Neutrophil (primary cell): ENCODE data around the gene PPCDC.

ENCODE experiments used
- H3K27ac ChIP-seq: fragments of 200-600 bp; sonication (generic); 2 replicates; pipeline ENCODE4 v1.5.1; 2016; ENCODE audit warnings: mild to moderate bottlenecking, moderate library complexity
- H3K27me3 ChIP-seq: fragments of 200-600 bp; sonication (generic); 2 replicates; pipeline ENCODE4 v1.6.0; 2016; ENCODE audit warnings: mild to moderate bottlenecking
- H3K36me3 ChIP-seq: fragments of 200-600 bp; sonication (generic); 2 replicates; pipeline ENCODE4 v1.5.1; 2017
- H3K4me1 ChIP-seq, 2 experiments: fragments of 200-600 bp in 1 of 2; sonication (generic) in 1 of 2; 1 replicate in 1 of 2; 2 replicates in 1 of 2; pipeline versions ENCODE4 v1.5.1 to v1.6.1; 2013 to 2016; ENCODE audit warnings: low read depth in 1 of 2, low read length in 1 of 2, mild to moderate bottlenecking in 1 of 2, moderate library complexity in 1 of 2; ENCODE audit not compliant: control insufficient read depth in 1 of 2, insufficient read depth in 1 of 2
- H3K4me3 ChIP-seq, 2 experiments: fragments of 200-600 bp in 1 of 2; sonication (generic) in 1 of 2; 1 replicate in 1 of 2; 2 replicates in 1 of 2; pipeline ENCODE4 v1.5.1; 2013 to 2016; ENCODE audit warnings: low read depth in 1 of 2, low read length in 1 of 2, mild to moderate bottlenecking in 1 of 2, moderate library complexity in 1 of 2
- H3K9me3 ChIP-seq: fragments of 200-600 bp; sonication (generic); 2 replicates; pipeline ENCODE4 v1.5.1; 2016
- TF ChIP-seq, protein P1 (sequence below): fragments of 200-600 bp; sonication (generic); IDR thresholded peaks from 2 replicates; pipeline ENCODE4 v1.5.1; 2016; ENCODE audit warnings: antibody characterized with exemption

The PPCDC gene

DNA sequence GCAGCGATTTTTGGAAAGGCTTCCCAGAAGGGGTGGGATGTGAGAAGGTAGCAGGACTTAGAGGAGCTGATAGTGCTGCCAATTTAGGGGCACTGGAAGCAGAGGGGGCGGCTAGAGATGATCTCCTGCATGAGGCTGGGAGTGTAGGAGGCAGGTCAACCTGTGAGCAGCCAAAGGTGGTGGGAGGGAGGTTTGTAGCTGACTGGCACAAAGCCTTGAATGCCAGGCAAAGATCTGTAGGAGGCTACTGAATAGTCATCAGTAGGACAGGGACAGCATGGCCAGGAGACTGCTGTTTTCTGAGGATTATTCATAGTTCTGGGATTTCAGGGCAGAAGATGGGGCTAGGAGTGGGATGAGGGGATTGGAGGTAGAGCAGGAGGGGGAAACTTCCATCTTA lies 25.8 kb upstream of the PPCDC start:
- Histone ChIP-seq H3K27ac (no peak overlapping the region), H3K27me3 (peaks cover 66% of the 10 kb centered on the region), H3K4me1 (peaks cover 8 to 10% of the 10 kb centered on the region in 2 experiments), H3K36me3 (no peaks in the 10 kb centered on the region), H3K9me3 (no peaks in the 10 kb centered on the region), H3K4me3 (no peak overlapping the region)
- TF ChIP-seq, protein P1, sequence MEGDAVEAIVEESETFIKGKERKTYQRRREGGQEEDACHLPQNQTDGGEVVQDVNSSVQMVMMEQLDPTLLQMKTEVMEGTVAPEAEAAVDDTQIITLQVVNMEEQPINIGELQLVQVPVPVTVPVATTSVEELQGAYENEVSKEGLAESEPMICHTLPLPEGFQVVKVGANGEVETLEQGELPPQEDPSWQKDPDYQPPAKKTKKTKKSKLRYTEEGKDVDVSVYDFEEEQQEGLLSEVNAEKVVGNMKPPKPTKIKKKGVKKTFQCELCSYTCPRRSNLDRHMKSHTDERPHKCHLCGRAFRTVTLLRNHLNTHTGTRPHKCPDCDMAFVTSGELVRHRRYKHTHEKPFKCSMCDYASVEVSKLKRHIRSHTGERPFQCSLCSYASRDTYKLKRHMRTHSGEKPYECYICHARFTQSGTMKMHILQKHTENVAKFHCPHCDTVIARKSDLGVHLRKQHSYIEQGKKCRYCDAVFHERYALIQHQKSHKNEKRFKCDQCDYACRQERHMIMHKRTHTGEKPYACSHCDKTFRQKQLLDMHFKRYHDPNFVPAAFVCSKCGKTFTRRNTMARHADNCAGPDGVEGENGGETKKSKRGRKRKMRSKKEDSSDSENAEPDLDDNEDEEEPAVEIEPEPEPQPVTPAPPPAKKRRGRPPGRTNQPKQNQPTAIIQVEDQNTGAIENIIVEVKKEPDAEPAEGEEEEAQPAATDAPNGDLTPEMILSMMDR, result no peak

DNA sequence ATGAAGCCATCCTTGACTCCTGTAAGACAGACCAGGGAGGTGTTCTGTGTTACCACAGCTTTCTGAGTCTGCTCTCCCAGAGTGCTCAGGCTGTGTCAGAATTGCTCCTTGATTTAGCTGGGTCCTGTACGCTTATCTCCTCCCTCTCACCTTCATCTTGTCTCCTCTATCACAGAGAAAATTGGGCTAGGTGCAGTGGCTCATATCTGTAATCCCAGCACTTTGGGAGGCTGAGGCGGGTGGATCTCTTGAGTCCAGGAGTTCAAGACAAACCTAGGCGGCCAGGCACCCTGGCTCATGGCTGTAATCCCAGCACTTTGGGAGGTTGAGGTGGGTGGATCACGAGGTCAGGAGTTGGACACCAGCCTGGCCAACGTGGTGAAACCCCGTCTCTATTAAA lies 22.1 kb upstream of the PPCDC start:
- no peaks in the 10 kb centered on the region for H3K9me3 ChIP-seq
- peaks cover 29% of the 10 kb centered on the region for H3K27me3 ChIP-seq
- H3K4me3 ChIP-seq, result no peak overlapping the region
- no peak overlapping the region for H3K27ac ChIP-seq
- TF ChIP-seq, protein P1, result no peak
- H3K36me3 ChIP-seq, result no peaks in the 10 kb centered on the region
- no peaks in the 10 kb centered on the region for H3K4me1 ChIP-seq

DNA sequence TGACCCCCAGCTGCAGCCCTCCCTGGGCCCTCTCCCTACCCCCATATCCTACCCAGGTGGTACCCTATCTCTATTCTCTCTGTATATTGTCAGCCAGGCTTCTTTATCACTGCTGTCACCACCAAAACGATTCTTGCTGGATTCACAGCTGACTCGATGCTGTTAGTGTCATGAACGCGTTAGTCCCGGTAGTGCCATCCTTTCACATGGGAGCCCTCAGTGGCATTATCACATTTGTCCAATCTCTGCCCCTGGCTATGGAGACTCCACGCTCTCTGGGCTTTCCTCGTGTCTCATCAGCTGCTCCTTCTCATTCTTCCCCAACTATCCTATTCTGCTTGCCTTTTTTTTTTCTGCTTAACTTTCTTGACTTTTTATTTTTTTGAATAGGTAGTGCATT lies 21.0 kb upstream of the PPCDC start:
- Histone ChIP-seq H3K27me3 (peaks cover 18% of the 10 kb centered on the region), H3K4me3 (no peak overlapping the region), H3K27ac (no peak overlapping the region), H3K9me3 (no peaks in the 10 kb centered on the region), H3K36me3 (no peaks in the 10 kb centered on the region), H3K4me1 (no peaks in the 10 kb centered on the region)
- TF ChIP-seq, protein P1, result no peak

DNA sequence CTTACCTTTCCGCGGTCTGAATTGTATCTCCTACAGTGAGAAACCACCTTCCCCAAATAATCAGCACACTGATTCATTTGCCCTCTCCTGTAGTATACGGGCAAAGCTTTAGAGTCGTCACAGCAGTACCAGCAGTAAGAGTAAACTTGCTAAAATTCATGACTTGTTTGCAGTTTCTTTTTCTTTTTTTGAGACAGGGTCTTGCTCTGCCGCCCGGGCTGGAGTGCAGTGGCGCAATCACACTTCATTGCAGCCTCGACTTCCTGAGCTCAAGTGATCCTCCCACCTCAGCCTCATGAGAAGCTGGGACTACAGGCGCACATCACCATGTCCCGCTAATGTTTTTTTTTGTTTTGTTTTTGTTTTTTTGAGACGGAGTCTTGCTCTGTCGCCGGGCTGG lies 16.2 kb upstream of the PPCDC start:
- Histone ChIP-seq H3K9me3 (no peaks in the 10 kb centered on the region), H3K4me3 (no peak overlapping the region), H3K4me1 (peaks cover 4 to 13% of the 10 kb centered on the region in 2 experiments), H3K27me3 (no peaks in the 10 kb centered on the region), H3K36me3 (no peaks in the 10 kb centered on the region), H3K27ac (no peak overlapping the region)
- TF ChIP-seq, protein P1, result no peak

DNA sequence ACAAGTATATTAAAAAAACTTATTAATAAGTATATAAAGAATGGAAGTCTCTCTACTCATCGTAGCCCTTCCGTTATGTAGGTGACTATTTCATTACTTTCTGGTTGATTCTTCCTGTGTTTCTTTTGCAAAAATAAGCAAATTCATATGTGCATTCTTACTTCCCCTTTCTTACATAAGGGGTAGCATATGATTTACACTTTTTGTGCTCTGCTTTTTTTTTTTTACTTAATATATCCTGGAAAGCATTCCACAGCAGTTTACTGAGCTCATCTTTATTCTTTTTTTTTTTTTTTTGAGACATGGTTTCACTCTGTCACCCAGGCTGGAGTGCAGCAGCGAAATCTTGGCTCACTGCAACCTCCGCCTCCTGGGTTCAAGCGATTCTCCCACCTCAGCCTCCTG lies 15.2 kb upstream of the PPCDC start:
- Histone ChIP-seq H3K27me3 (no peaks in the 10 kb centered on the region), H3K9me3 (no peaks in the 10 kb centered on the region), H3K27ac (no peak overlapping the region), H3K4me1 (peaks cover 4 to 13% of the 10 kb centered on the region in 2 experiments), H3K4me3 (no peak overlapping the region), H3K36me3 (no peaks in the 10 kb centered on the region)
- TF ChIP-seq, protein P1, result no peak
